A549 (cell line): Measurements from ENCODE around the gene CACNA1F. TPM values are rescaled to one million over a fixed set of nuclear protein-coding genes. Genes with fewer than 3 reads are reported as not detected.

Experiments used
- ATAC-seq, 2 experiments: fragments of 200-7000 bp in 1 of 2; fragments of >200 bp in 1 of 2; cut with Nextera tagmentation in 1 of 2; cut with Tn5 transposase in 1 of 2; 3 replicates each; pipeline versions ENCODE4 v1.8.0 to v1.9.1; 2018 to 2020; ENCODE audit warnings: mild to moderate bottlenecking in 1 of 2, moderate library complexity in 1 of 2
- CTCF ChIA-PET: fragments of 300-600 bp; sonication (Branson Sonifier 250); formaldehyde crosslinking; extraction: SDS; loops from one replicate; lab custom pipeline; 2021; ENCODE audit warnings: antibody characterized with exemption, inconsistent platforms; lab: Yijun Ruan, JAX
- POLR2A ChIA-PET: fragments of 350-600 bp; formaldehyde crosslinking; extraction: SDS; loops from one replicate; lab custom pipeline; 2021; ENCODE audit warnings: antibody characterized with exemption, inconsistent platforms; lab: Yijun Ruan, JAX
- DNase-seq, 2 experiments: peaks; one replicate each; pipeline versions ENCODE4 v3.0.0 to v3.0.0-alpha.2; 2011 to 2016; ENCODE audit warnings: low read depth in 1 of 2, low spot score in 1 of 2
- FAIRE-seq: peaks from 2 replicates; lab custom pipeline; 2011; peaks lifted over from hg19 to GRCh38; lab: Jason Lieb, UNC
- H3K27ac ChIP-seq, 2 experiments: fragments of >200 bp; sonication (Bioruptor Twin); formaldehyde crosslinking; 3 replicates each; pipeline ENCODE4 v1.5.1; 2016 to 2017
- H3K4me1 ChIP-seq: fragments of >200 bp; sonication (Bioruptor Twin); formaldehyde crosslinking; 3 replicates; pipeline ENCODE4 v1.6.1; 2016
- H3K4me2 ChIP-seq: fragments of >200 bp; sonication (Bioruptor Twin); formaldehyde crosslinking; 3 replicates; pipeline ENCODE4 v1.6.1; 2016
- H3K4me3 ChIP-seq: fragments of >200 bp; sonication (Bioruptor Twin); formaldehyde crosslinking; 3 replicates; pipeline ENCODE4 v1.5.1; 2016
- H3K9me3 ChIP-seq: fragments of >200 bp; sonication (Bioruptor Twin); formaldehyde crosslinking; 3 replicates; pipeline ENCODE4 v1.6.1; 2016
- CBX2 ChIP-seq: fragments of 200-600 bp; sonication (generic); IDR thresholded peaks from 2 replicates; pipeline ENCODE4 v1.6.1; 2016; ENCODE audit warnings: low read depth, mild to moderate bottlenecking, borderline replicate concordance
- EHMT2 ChIP-seq: fragments of 200-600 bp; sonication (generic); IDR thresholded peaks from 2 replicates; pipeline ENCODE4 v1.6.1; 2016; ENCODE audit warnings: antibody characterized with exemption, low read depth, mild to moderate bottlenecking, moderate library complexity
- FOSL2 ChIP-seq, 2 experiments: fragments of 450-650 bp in 1 of 2; fragments of >200 bp in 1 of 2; sonication (Bioruptor Twin) in 1 of 2; formaldehyde crosslinking; IDR thresholded peaks; 2 replicates each; pipeline versions ENCODE4 v1.5.0 to v1.6.1; 2016 to 2020; ENCODE audit warnings: mild to moderate bottlenecking in 1 of 2, moderate library complexity in 1 of 2
- GATA3 ChIP-seq: IDR thresholded peaks from 2 replicates; pipeline ENCODE4 v1.6.1; 2012; ENCODE audit warnings: borderline replicate concordance
- HEYL ChIP-seq: fragments of 250-450 bp; sonication (Bioruptor Pico); IDR thresholded peaks from 2 replicates; pipeline ENCODE4 v1.8.0; 2021; ENCODE audit warnings: mild to moderate bottlenecking, moderate library complexity
- MAFK ChIP-seq: fragments of 450-650 bp; IDR thresholded peaks from 2 replicates; pipeline ENCODE4 v1.6.1; 2014; ENCODE audit not compliant: partially characterized antibody
- NFE2L2 ChIP-seq: fragments of 150-350 bp; conservative IDR thresholded peaks from 2 replicates; pipeline ENCODE4 v1.6.1; 2014; ENCODE audit warnings: low read length
- NR3C1 ChIP-seq: fragments of >200 bp; sonication (Bioruptor Twin); formaldehyde crosslinking; IDR thresholded peaks from 3 replicates; pipeline ENCODE4 v1.6.1; 2017
- PHF8 ChIP-seq: fragments of 200-600 bp; sonication (generic); IDR thresholded peaks from 2 replicates; pipeline ENCODE4 v1.6.1; 2016; ENCODE audit warnings: low read depth, mild to moderate bottlenecking, antibody characterized with exemption, moderate library complexity, borderline replicate concordance
- POLR2AphosphoS2 ChIP-seq: conservative IDR thresholded peaks from 2 replicates; pipeline ENCODE4 v1.6.1; 2012; ENCODE audit warnings: low read length, improper control_type of control experiment, inconsistent platforms
- RAD21 ChIP-seq, 2 experiments: fragments of >200 bp in 1 of 2; sonication (Bioruptor Twin) in 1 of 2; formaldehyde crosslinking in 1 of 2; IDR thresholded peaks in 1 of 2; conservative IDR thresholded peaks in 1 of 2; 2 replicates in 1 of 2; 3 replicates in 1 of 2; pipeline ENCODE4 v1.6.1; 2012 to 2018; ENCODE audit warnings: inconsistent platforms in 1 of 2
- RFX5 ChIP-seq: fragments of 450-650 bp; IDR thresholded peaks from 2 replicates; pipeline ENCODE4 v1.7.1; 2014; ENCODE audit warnings: antibody characterized with exemption, mild to moderate bottlenecking, moderate library complexity
- RNF2 ChIP-seq: fragments of 200-600 bp; sonication (generic); IDR thresholded peaks from 2 replicates; pipeline ENCODE4 v1.6.1; 2016; ENCODE audit warnings: low read depth, mild to moderate bottlenecking, antibody characterized with exemption, moderate library complexity, borderline replicate concordance
- SMC3 ChIP-seq: fragments of >200 bp; sonication (Bioruptor Twin); formaldehyde crosslinking; IDR thresholded peaks from 3 replicates; pipeline ENCODE4 v1.6.1; 2018; ENCODE audit warnings: inconsistent platforms
- SREBF2 ChIP-seq: fragments of 450-650 bp; IDR thresholded peaks from 2 replicates; pipeline ENCODE4 v1.6.1; 2014; ENCODE audit warnings: mild to moderate bottlenecking, moderate library complexity
- TP53 ChIP-seq: fragments of 250-450 bp; sonication (Bioruptor Pico); IDR thresholded peaks from 2 replicates; pipeline ENCODE4 v1.5.0; 2021; ENCODE audit warnings: mild to moderate bottlenecking, moderate library complexity
- ZNF302 ChIP-seq: fragments of 250-450 bp; sonication (Bioruptor Pico); IDR thresholded peaks from 2 replicates; pipeline ENCODE4 v1.9.0; 2021; ENCODE audit warnings: inconsistent platforms, mild to moderate bottlenecking, moderate library complexity
- ZSCAN20 ChIP-seq: fragments of 250-450 bp; sonication (Bioruptor Pico); IDR thresholded peaks from 2 replicates; pipeline ENCODE4 v1.8.0; 2022; ENCODE audit warnings: mild to moderate bottlenecking, moderate library complexity
- WGBS: methylation state at CpG from one replicate; pipeline ENCODE4 v1.1.6; 2017; ENCODE audit errors: missing lambda C conversion rate; 5-methylcytosine and 5-hydroxymethylcytosine counted together
- polyA plus RNA-seq, 4 experiments: library from polyadenylated mRNA; depleted of rRNA in 3 of 4; stranded (reverse); fragments of >200 nt; fragmentation: RNase III in 1 of 4; extraction: RNeasy Plus Mini Kit Qiagen cat#74134 plus additional on column Dnase treatment in 1 of 4; gene quantifications; 2 replicates in 3 of 4; 3 replicates in 1 of 4; pipeline ENCODE4 v1.2.3, GENCODE V29; 2011 to 2017
- TF ChIP-seq, protein P1 (sequence below): fragments of 200-600 bp; sonication (generic); IDR thresholded peaks from 2 replicates; pipeline ENCODE4 v1.6.1; 2016; ENCODE audit warnings: antibody characterized with exemption, mild to moderate bottlenecking, moderate library complexity
- TF ChIP-seq, protein P2 (sequence below): fragments of >200 bp; sonication (Bioruptor Twin); formaldehyde crosslinking; IDR thresholded peaks from 3 replicates; pipeline ENCODE4 v1.6.1; 2016
- TF ChIP-seq, protein P3 (sequence below): fragments of 150-350 bp; IDR thresholded peaks from 2 replicates; pipeline ENCODE4 v1.6.1; 2014; ENCODE audit warnings: low read depth, mild to moderate bottlenecking, low read length
- TF ChIP-seq, protein P4 (sequence below): IDR thresholded peaks from 2 replicates; pipeline ENCODE4 v1.6.1; 2012

The CACNA1F gene
- polyA plus RNA-seq, 2 of the 4 experiments (the other 2 are of a cell fraction) = not detected

DNA sequence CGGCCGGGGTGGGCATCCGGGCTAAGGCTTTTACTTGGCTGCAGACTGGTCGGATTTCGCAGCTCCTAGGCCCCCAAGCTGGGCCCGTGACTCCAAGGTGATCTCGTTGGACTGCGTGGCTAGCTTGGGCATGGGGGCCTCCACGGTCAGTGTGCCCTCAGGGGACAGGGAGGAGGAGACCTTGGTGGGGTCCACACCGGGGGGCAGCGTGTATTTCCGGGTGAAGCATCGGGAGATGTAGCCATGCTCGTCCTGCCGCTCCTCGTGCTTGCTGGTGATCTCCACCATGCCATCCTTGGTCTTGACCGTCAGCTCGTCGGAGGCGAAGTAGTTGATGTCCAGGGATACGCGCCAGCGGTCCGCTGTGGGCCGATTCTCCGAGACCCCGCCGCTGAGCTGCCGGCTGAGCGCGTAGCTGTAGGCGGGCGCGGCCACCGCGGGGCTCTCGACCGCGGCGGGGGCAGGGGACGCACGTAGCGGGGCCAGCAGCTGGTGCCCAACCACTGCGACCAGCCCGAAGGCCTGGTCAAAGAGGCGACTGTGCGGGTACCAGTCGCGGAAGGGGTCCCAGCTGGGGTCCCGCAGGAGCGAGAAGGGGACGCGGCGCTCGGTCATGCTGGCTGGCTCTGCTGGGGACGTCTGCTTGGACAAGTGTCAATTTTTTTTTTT is 881 bp upstream of the CACNA1F start:
- TF ChIP-seq CBX2 (no peak), EHMT2 (no peak)
- ChIA-PET CTCF (no interaction called here), POLR2A (no interaction called here)
- Histone ChIP-seq H3K9me3 (no peaks in the 10 kb centered on the region), H3K4me2 (no peak overlapping the region), H3K4me3 (no peak overlapping the region), H3K27ac (no peak overlapping the region), H3K4me1 (0 out of 3 replicates have a peak, but pooled peaks cover 4% of the 10 kb centered on the region)
- FAIRE-seq = no peak
- no peak for DNase-seq
- no peak for ATAC-seq
- 91% methylated on average over 50 of the region's 56 CpGs for WGBS

DNA sequence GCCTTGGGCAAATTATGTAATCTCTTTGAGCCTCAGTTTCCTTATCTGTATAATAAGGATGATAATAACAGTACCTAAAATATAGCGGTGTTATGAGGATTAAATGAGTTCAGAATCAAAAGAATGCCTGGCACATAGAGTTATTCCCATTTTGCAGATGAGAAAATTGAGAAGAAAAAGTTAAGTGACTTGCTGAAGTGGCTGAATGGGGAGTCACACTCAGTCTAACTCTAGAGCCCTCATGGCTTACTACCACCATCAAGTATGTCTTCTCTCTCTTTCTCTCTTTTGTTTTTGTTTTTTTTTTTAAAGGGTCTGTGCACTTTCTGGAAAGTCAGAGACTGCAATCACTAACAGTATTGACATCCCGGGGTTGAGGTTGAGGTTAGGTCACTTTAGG is 615 bp downstream of the CACNA1F start:
- ATAC-seq (no peak), FAIRE-seq (peak; percentile 61), DNase-seq (no peak)
- no peaks in the 10 kb centered on the region for H3K9me3 ChIP-seq
- H3K4me3 ChIP-seq = no peak overlapping the region
- CTCF ChIA-PET = no interaction called here
- H3K4me2 ChIP-seq = no peak overlapping the region
- H3K4me1 ChIP-seq = 0 out of 3 replicates have a peak, but pooled peaks cover 4% of the 10 kb centered on the region
- H3K27ac ChIP-seq = no peak overlapping the region
- POLR2A ChIA-PET = no interaction called here
- WGBS = 42% methylated on average over 2 of the region's 2 CpGs
- TF ChIP-seq PHF8 (no peak), RNF2 (no peak), SREBF2 (no peak), HEYL (CRISPR knock-in tag) (no peak), TP53 (CRISPR knock-in tag) (no peak), ZSCAN20 (CRISPR knock-in tag) (no peak), RFX5 (no peak), NFE2L2 (no peak), GATA3 (no peak), SMC3 (no peak), ZNF302 (no peak), MAFK (no peak), FOSL2 (IDR thresholded peaks at IDR 0.05) (no peak), FOSL2 (CRISPR knock-in tag; IDR thresholded peaks at IDR 0.05) (no peak), RAD21 (conservative IDR thresholded peaks at IDR 0.05 in 1 of 2, IDR thresholded peaks at IDR 0.05 in 1 of 2) (no peak), NR3C1 (no peak), POLR2AphosphoS2 (no peak)
- TF ChIP-seq, protein P1, sequence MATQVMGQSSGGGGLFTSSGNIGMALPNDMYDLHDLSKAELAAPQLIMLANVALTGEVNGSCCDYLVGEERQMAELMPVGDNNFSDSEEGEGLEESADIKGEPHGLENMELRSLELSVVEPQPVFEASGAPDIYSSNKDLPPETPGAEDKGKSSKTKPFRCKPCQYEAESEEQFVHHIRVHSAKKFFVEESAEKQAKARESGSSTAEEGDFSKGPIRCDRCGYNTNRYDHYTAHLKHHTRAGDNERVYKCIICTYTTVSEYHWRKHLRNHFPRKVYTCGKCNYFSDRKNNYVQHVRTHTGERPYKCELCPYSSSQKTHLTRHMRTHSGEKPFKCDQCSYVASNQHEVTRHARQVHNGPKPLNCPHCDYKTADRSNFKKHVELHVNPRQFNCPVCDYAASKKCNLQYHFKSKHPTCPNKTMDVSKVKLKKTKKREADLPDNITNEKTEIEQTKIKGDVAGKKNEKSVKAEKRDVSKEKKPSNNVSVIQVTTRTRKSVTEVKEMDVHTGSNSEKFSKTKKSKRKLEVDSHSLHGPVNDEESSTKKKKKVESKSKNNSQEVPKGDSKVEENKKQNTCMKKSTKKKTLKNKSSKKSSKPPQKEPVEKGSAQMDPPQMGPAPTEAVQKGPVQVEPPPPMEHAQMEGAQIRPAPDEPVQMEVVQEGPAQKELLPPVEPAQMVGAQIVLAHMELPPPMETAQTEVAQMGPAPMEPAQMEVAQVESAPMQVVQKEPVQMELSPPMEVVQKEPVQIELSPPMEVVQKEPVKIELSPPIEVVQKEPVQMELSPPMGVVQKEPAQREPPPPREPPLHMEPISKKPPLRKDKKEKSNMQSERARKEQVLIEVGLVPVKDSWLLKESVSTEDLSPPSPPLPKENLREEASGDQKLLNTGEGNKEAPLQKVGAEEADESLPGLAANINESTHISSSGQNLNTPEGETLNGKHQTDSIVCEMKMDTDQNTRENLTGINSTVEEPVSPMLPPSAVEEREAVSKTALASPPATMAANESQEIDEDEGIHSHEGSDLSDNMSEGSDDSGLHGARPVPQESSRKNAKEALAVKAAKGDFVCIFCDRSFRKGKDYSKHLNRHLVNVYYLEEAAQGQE = no peak
- TF ChIP-seq, protein P2, sequence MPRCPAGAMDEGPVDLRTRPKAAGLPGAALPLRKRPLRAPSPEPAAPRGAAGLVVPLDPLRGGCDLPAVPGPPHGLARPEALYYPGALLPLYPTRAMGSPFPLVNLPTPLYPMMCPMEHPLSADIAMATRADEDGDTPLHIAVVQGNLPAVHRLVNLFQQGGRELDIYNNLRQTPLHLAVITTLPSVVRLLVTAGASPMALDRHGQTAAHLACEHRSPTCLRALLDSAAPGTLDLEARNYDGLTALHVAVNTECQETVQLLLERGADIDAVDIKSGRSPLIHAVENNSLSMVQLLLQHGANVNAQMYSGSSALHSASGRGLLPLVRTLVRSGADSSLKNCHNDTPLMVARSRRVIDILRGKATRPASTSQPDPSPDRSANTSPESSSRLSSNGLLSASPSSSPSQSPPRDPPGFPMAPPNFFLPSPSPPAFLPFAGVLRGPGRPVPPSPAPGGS = no peak
- TF ChIP-seq, protein P3, sequence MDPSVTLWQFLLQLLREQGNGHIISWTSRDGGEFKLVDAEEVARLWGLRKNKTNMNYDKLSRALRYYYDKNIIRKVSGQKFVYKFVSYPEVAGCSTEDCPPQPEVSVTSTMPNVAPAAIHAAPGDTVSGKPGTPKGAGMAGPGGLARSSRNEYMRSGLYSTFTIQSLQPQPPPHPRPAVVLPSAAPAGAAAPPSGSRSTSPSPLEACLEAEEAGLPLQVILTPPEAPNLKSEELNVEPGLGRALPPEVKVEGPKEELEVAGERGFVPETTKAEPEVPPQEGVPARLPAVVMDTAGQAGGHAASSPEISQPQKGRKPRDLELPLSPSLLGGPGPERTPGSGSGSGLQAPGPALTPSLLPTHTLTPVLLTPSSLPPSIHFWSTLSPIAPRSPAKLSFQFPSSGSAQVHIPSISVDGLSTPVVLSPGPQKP = no peak
- TF ChIP-seq, protein P4, sequence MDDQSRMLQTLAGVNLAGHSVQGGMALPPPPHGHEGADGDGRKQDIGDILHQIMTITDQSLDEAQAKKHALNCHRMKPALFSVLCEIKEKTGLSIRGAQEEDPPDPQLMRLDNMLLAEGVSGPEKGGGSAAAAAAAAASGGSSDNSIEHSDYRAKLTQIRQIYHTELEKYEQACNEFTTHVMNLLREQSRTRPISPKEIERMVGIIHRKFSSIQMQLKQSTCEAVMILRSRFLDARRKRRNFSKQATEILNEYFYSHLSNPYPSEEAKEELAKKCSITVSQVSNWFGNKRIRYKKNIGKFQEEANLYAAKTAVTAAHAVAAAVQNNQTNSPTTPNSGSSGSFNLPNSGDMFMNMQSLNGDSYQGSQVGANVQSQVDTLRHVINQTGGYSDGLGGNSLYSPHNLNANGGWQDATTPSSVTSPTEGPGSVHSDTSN = no peak
